Breast epithelium (tissue), 3 donors: ENCODE results near the gene PDE4D.

ENCODE experiments used
- POLR2A ChIP-seq: fragments of 450-650 bp; IDR thresholded peaks from one replicate; pipeline ENCODE4 v1.6.1; 2016; ENCODE audit warnings: antibody characterized with exemption, mild to moderate bottlenecking, moderate library complexity
- POLR2AphosphoS5 ChIP-seq, 3 donors: sonication (generic); formaldehyde crosslinking; IDR thresholded peaks; one replicate each; pipeline ENCODE4 v1.6.1; 2017; ENCODE audit warnings: antibody characterized with exemption in 3 of 3

DNA sequence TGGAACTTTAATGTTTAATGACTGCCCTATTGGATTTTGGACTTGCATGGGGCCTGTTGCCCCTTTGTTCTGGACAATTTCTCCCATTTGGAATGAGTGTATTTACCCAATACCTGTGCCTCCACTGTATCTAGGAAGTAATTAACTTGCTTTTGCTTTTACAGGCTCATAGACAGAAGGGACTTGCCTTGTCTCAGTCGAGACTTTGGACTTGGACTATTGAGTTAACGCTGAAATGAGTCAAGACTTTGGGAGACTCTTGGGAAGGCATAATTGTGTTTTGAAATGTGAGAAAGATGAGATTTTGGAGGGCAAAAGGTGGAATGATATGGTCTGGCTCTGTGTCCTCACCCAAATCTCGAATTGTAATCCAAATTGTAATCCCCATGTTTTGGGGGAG is 368.2 kb downstream of the PDE4D start:
- no peak for TF ChIP-seq POLR2A
- no peak for TF ChIP-seq POLR2AphosphoS5 (IDR thresholded peaks at IDR 0.05)
